PFSK-1 (cell line): ENCODE measurements around the gene CYTH3.

Experiments used
- POLR2AphosphoS5 ChIP-seq: IDR thresholded peaks from 2 replicates; pipeline ENCODE4 v1.6.1; 2012; ENCODE audit warnings: low read depth, mild to moderate bottlenecking, control low read depth, low read length, moderate library complexity
- TAF1 ChIP-seq: IDR thresholded peaks from 2 replicates; pipeline ENCODE4 v1.6.1; 2012; ENCODE audit warnings: low read length, control low read depth, borderline replicate concordance; ENCODE audit not compliant: insufficient read depth

GRCh38 chr7:6234384-6234783 is 38.0 kb downstream of the CYTH3 start:
- TF ChIP-seq POLR2AphosphoS5 (no peak), TAF1 (no peak)
